GM10847 (cell line): Measurements from ENCODE around the gene ARHGEF18.

Source experiments
- POLR2A ChIP-seq: IDR thresholded peaks from 2 replicates; pipeline ENCODE4 v1.6.1; 2011; ENCODE audit not compliant: insufficient read length; ENCODE audit errors: extremely low read depth

ARHGEF18 gene

DNA sequence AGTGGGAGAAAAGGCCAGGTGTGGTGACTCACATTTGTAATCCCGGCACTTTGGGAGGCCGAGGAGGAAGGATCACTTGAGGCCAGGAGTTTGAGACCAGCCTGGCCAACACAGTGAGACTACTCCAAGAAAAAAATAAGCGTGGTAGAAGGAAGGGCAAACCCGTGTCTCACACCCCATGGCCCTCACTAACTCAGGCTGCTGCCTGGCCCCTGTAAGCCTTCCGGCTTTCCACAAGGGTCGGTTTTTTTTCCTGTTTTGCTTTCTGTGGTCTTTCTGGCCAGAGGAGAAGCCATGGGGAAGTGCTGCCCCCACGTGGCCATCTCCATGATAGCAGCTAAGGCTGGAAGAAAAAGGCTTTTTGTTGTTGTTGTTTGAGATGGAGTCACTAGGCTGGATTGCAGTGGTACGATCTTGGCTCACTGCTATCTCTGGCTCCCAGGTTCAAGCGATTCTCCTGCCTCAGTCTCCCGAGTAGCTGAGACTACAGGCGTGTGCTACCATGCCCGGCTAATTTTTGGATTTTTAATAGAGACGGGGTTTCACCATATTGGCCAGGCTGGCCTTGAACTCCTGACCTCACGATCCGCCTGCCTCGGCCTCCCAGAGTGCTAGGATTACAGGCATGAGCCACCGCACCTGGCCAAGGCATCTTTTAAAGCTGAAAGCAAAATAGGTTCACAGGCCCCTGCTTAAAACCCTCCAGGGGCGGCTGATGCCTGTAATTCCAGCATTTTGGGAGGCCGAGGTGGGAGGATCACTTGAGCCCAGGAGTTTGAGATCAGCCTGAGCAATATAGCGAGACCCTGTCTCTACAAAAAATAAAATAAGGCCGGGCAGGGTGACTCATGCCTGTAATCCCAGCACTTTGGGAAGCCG, 7.5 kb upstream of the ARHGEF18 start:
- TF ChIP-seq POLR2A = no peak

DNA sequence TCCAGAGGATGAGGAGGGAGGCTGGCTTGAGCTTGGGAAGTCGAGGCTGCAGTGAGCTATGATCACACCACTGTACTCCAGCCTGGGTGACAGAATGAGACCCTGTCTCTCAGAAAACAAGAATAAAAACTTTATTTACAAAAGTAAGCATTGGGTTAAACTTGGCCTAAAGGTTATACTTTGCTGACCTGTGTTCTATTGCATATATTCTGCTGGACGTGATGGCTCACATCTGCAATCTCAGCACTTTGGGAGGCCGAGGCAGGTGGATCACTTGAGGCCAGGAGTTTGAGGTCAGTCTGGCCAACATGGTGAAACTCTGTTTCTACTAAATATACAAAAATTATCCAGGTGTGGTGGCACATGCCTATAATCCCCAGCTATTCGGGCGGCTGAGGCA, 6.6 kb upstream of the ARHGEF18 start:
- TF ChIP-seq POLR2A = no peak

GRCh38 chr19:7346488-7346971, 2.2 kb upstream of the ARHGEF18 start:
- no peak for TF ChIP-seq POLR2A

DNA sequence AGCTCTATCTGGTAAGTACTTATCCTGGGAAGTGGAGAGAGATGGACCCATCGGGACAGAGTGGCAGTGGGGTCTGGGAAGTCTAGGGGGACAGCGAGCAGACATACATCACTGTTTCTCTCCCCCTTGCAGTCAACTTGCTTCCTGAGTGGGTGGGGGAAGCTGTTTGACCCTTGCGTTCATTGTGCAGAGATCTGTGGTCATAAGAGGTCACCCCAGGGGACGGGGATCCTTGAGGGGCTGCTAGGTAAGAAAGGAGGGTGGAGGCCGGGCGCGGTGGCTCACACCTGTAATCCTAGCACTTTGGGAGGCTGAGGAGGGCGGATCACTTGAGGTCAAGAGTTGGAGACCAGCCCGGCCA, 474 bp downstream of the ARHGEF18 start:
- no peak for TF ChIP-seq POLR2A

DNA sequence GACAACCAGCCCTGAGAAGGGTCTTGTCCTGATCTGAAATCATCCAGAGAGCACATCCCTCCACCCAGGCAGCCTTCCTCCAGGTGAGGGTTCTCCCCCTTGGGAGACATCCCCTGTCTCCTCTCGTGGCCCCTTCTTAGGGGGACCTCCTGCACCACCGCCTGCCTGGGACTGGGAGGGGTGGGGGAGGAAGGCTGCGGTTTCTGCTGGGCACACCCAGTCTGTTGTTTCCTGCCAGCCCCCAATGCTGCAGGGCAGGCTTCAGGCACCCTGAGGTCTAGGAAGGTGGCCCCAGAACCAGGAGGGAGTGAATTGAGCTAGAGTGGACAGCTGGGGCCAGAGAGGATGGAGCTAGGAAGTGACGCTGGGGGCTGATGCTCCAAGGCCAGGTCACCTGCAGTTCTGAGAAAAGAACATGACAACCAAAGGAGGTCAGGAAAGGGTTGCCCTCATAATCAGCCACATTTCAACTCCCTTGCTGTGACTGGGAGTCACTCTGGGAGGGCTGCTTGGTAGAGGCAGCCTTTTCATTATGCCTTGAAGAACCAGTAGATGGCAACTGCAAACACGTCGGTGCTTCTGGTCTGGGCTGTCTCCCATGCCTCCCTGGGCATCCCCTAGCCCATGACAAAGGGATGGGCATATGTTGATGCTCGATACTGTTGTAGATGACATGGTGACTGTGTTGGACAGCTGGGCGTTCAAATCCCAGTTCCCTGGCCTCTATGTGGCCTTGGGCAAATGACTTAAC, 1.4 kb downstream of the ARHGEF18 start:
- no peak for TF ChIP-seq POLR2A

- no peak for TF ChIP-seq POLR2A
Measured at GRCh38 chr19:7351861-7352260, 3.1 kb downstream of the ARHGEF18 start.

- no peak for TF ChIP-seq POLR2A
Measured at GRCh38 chr19:7355151-7355820, 6.5 kb downstream of the ARHGEF18 start.

GRCh38 chr19:7355871-7356270, 7.1 kb downstream of the ARHGEF18 start:
- TF ChIP-seq POLR2A = no peak

DNA sequence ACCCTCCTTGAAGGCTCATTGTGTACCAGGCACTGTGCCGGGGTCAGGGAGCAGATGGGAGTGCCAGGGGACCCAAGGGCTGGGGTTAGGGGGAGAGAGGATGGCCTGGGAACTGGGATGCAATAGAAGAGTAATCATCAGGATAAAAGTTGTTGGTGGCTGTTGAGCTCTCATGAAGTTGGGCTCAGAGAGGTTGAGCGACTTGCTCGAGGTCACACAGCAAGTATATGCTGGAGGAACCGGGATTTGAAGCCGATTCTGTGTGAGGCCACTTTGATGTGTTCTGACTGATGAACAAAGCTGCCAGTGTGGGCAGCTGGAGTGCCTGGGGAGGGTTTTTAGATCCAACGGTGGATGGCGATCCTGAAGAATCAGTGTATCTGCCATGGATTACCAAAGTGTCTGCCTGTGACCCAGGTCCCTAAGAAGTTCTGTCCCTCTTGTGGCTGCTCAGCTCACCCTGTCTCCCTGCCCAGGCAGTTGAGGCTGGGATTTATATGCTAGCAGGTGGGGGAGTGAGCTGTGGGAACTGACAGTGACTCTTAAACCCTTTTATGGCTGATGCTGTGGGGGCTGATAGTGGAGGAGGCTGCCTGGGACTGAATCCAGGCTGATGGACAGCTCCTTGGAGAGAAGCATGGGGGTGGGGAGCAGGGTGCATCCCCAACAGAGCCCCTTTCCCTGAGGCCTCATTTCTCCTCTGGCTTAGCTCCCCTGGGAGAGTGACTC, 8.3 kb downstream of the ARHGEF18 start:
- no peak for TF ChIP-seq POLR2A

DNA sequence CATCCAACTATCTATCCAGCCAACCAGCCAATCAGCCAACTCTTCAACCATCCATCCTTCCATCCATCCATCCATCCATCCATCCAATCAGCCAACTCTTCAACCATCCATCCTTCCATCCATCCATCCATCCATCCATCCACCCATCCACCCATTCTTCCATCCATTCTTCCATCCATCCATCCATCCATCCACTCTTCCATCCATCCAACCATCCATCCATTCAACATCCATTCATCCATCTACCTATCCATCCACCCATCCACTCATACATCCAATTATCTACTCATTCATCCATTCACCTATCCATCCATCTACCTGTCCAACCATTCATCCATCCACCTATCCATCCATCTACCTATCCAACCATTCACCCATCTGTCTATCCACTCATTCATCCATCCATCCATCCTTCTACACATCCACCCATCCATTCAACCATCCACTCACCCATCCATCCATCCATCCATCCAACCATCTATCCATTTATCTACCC, 9.4 kb downstream of the ARHGEF18 start:
- no peak for TF ChIP-seq POLR2A

GRCh38 chr19:7360393-7360984, 11.8 kb downstream of the ARHGEF18 start:
- no peak for TF ChIP-seq POLR2A

GRCh38 chr19:7363225-7363624, 14.5 kb downstream of the ARHGEF18 start:
- no peak for TF ChIP-seq POLR2A

DNA sequence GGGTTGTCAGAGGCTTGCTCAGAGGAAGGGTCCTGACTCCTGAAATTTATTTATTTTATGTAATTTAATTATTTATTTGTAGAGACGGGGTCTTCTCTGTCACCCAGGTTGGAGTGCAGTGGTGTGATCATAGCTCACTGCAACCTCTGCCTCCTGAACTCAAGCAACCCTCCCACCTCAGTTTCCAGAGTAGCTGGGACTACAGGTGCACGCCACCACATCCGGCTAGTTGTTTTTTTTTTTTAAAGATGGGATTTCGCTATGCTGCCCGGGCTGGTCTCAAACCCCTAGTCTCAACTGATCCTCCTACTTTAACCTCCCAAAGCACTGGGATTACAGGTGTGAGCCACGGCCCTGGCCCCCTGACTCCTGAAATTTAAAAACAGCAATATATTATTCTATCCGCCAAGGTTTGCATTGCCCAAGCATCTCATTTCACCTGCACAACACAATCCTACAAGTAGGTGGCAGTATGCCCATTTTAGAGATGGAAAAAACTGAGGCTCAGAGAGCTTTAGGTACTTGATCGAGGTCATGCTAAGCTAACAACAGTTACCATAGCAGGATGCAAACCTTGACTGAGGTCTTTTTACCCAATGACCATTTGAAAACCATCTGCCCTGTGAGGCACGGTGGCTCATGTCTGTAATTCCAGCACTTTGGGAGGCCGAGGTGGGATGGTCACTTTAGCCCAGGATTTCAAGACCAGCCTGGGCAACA, 18.1 kb downstream of the ARHGEF18 start:
- TF ChIP-seq POLR2A = no peak

DNA sequence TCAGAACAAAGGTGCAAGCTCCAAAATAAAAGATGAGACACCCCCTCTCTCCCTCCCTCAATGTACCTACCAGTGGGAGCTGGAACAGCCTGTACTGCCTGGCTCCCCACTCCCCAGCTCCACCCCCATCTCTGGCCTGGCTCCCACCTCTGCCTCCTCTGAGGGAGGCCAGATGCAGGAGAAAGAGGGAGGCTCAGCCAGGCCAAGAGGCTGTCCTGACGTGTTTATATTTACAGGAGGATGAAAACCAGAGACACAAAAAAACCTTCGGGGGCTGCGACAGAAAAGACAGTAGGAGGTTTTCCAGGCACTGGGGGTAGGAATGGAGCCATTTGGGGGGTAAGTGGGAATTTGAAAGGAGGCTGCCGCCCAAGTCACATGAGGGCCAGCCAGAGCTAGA, 19.7 kb downstream of the ARHGEF18 start:
- TF ChIP-seq POLR2A = no peak

DNA sequence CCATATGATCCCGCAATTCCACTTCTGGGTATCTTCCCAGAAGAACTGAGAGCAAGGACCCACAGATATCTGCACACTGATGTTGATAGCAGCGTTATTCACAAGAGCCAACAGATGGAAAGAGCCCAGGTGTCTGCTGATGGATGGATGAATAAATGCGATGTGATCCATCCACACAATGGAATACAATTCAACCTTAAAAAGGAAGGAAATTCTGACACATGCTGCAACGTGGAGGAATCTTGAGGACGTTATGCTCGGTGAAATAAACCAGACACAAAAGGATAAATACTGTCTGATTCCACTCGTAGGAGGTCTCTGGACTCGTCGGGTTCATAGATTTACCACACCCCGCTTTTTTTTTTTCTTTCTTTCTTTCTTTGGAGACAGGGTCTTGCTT, 21.8 kb downstream of the ARHGEF18 start:
- no peak for TF ChIP-seq POLR2A
